Activated gamma-delta T cell treated with anti-CD3 and anti-CD28 coated beads, Interleukin-2, amount 50 U/mL, for 16 hours (primary cell): Measurements from ENCODE around the gene TUBE1.

ENCODE experiments used
- DNase-seq: peaks from one replicate; pipeline ENCODE4 v3.0.0-alpha.2; 2020; ENCODE audit warnings: low read depth

TUBE1 gene

DNA sequence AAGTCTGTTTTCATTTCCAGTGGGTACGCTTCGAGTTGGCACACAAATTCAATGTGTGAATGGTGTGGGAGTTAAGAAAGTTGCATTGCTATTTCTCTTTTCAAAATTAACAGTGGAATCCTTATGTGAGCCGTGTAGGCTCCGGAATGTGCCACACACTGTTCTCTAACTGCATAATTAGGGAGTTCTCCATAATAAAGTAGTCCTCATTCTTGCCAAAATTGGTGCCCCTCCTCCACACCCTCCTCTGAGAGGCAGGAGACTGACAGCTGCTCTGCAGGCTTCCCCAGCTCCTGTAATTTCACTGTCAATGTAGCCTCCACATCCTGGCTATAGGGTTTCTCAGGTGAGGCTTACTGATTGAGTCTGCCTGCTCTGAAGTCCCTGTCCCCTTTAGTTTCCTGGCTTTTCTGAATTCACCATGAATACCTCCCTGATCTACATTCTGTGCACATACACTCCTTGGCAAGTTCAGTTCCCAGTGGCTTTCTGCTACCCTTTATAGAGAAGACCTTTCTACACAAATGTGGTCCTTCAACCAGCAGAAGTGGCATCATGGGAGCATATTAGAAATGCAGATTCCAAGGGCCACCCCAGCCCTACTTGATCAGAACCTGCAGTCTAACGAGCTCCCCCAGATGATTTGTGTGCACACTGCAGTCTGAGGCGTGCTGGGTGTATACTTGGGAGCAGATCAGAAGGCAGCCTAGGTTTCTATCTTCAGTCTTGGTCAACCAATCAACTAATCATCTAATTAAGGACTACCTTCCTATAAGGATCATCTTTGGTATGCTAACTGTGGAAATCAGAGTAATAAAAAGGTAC is 53.3 kb downstream of the TUBE1 start:
- no peak for DNase-seq

DNA sequence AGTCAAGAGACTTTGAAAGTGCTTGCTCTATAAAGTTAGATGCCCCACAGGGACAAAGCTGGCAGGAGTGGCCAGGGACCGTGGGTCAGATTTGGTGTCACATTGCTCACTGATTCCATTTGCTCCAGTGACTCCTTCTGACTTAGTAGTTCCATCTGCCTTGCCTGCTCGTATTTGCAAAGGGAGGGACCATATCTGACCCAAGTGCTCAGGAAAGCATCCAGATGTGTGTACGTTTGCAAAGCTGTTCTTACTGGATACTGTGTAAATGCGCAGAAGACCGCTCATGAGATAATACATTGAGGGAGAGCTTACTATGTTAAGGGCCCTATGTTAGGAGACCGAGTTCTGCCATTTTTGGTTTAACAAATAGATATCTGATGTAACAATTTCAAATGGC is 54.6 kb downstream of the TUBE1 start:
- DNase-seq: no peak

DNA sequence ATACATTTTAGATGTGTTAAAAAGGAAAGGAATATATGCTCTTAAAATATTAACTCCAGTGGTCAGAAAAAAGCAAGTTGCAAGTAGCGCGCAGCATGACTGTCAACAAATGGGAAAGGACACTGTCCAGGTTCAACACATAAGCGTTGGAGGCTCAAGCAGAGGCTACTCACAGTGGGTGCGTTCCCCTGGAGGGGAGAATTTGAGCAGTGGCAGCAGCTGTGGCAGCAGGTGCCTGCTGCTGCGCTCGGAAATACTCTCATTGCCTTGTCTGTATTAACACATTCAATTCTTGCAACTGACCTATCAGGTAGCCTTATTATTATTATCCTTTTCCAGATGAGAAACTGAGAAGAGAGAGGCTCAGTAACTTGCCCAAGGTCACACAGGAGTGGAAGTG is 55.3 kb downstream of the TUBE1 start:
- DNase-seq: no peak

DNA sequence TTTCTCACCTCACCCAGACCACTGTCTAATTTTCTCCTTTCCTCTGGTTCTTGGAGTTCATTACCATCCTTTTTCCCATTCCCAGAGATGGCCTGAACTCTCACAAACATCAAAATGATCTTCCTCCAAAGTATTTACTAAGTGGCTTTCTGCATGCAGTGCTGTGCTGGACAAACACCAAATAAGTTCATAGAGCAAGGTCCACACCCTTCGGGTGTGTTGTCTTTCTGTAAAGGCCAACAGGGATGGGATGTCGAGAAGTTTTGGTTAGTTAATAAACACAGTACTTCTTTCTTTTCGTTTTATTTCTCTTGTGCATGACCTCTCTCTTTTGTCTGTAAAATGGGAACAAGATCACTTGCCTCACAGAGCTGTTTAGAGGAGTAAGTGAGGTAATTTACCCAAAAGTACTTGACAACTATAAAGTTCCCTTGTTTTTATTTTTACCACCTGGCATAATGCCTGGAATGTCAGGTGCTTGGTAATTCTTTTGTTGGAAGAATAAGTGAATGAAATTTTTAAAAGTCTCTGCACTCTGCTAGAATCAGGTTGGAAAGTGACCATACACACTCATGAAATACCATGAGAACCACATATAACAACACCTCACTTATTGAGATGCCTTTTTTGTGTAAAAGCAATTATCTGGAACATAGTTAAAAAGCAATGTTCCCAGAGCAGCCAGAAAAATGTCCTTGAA is 56.2 kb downstream of the TUBE1 start:
- no peak for DNase-seq

DNA sequence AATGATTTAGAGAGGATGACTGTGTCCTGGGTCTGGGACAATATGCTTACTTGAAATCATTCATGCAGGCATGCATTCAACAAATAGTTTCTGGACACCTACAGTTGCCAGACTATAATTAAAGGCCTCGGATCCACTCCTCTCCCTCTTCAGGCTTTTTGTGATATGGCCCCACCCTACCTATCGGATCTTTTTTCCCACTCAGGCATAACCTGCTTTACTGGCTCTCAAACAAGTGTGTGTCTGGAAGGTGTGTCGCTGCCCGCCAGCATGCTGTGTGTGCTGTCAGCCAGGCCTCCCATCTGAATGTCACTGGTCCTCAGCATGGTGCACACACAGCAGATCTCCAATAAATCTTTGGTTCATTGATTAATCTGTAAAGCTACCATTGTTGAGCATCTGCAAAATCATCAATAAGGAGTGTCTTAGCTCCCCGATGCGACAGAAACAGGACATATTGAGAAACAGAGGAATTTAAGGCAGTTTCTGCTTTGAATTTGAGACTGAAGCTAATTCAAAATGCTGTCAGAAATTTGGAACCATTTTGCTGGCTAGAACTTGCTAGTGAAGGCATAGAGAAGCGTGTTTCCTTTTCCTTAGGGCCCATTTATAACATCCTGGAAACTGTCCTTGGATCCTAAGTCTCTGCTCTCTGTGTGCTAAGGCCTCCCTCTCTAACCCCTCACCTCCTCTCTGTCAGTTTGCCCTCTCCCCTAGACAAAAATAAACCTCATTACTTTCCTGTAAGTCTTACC is 56.9 kb downstream of the TUBE1 start:
- DNase-seq: no peak

DNA sequence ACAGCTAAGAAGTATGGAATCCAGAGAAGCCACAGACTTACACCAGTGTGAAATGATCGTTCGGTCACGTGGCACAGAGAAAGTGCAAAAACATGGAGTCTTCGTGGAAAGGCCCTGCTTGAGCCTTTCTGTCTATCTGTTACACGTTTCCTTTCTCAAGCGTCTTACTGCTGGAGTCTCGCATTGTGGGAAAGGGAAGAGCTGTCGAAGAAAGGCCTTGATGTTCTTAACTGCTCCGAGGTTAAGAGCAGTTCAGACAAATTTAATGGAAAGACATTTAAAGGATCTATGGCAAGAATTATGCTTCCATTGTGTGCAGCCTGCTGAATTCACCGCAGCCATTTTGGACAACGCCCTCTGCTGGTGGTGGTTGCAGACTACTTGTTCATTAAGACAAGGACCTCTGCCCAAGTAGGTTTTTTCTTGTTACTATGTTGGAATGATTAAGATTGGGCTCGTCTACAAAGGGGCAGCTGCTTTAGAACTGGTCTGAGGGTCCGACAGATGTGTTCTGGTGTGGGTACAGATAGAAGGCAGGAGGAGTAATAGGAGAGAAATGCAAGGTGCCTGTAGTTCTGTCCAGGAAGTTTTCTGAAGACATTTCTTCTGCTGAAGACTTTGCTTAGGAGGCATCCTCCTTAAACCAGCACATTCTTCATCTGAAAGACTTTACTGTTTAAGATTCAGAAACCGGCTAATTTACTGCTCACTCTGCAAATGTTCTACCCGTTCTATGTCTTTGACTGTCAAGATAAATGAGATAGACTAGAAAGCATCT is 58.0 kb downstream of the TUBE1 start:
- DNase-seq: peak; percentile 47

DNA sequence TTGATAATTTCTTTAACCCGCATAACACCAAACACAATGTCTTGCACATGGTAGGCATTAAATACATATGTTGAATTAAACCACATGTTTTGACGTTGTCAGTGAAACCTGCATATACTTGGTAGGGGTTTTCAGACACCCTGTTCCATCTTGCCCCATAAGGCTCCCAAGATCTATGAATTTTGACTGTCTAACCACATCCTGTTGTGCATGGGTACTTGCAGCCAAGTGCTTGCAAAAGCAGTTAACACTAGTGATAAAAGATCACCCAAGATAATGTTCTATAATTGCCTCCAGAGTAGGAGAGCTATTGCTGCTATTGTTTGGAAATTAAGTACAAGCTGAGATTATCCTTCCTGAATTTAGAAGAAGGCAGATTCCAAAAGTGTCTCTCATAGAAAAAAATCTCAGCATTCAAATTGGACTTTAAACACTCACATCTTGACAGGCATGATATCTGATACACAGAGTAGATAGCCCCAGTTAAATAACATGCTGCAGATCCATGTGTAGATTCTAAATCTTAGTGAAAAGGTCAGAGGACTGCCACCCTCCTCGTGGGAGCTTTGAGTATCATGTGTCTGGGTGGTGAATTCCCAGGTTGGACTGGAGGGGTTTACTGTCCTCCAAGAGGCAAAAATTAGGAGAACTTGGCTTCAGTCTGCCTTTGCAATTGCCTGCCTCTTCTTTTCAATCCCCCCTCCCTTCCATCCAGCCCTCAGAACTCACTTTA is 59.2 kb downstream of the TUBE1 start:
- DNase-seq: peak; percentile 18

DNA sequence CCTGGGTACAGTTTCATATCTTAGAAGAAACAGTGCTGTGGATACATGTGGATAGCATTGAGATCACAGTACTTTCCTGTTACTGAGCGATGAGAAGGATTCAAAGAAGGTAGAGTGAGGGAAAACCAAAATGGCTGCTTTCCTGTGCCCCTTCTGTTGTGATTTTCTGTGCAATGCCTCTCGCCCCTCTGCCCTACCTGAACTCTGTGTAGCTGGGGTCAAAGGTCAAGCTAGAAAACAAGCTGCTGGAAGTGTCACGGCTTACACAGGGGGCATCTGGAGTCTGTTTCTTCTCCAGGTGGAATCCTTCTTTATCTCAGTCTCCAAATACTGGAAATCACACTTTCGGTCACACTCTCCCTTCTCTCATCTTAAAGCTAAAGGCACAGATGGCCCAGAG is 60.3 kb downstream of the TUBE1 start:
- DNase-seq: no peak

DNA sequence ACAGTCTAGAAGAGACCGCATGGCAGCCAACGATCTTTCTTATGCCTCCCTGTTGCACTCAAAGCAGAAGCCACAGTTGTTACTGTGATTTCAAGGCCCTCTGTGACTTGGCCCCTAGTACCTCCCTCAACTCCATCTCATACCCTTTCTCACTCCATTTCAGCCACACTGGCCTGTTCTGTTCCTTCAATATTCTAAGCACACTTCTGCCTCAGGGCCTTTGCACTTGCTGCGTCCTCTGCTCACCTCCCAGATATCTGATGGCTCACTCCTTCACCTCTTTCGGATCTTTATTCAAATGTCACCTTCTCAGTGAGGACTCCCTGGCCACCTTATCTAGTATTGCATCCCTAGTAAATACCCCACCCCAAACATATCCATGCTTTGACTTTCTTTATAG is 62.8 kb downstream of the TUBE1 start:
- no peak for DNase-seq

DNA sequence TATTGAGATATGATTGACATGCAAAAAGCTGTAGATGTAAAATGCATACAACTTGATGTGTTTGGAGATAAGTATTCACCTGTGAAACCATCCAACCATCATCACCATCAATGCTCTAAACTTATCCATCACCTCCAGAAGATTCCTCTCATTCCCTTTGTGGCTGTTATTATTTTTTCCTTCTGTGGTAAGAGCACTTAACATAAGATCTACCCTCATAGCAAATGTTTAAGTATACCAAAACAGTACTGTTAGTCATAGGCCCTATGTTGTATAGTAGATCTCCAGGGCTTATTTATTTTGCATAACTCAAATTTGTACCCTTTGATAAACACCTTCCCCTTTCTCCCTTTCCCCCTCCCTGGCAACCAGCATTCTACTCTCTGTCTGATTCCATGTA is 64.5 kb downstream of the TUBE1 start:
- DNase-seq: no peak

DNA sequence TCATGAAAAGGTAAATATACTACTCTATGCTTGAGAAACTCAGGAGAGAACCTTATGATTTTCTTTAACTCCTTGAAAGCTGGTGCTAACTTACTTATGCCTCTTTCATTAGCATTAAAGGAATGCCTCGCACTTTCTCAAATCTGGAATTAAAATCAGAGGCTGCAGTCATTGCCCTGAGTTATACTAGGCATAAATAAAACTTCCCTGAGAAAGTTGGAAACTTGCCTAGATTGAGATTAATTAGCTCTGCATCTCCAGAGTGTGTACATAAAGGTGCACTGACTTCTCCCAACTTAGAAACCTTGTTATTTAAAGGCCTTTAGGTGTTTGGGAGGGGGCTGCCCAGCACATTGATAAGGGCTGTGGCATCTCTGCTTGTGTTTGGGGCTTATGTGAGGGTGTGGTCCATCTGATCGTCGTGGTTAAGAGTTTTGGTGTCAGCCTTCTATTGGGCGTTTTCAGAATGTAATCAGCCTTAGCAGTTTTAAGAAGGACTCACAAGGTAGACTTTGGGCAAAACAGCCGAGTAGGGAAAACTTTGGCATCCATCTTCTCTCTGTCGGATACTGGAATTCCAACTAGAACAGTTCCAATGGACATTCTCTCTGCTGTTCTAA is 65.5 kb downstream of the TUBE1 start:
- no peak for DNase-seq
